ENCODE results near the gene P2RY6.

The P2RY6 gene

DNA sequence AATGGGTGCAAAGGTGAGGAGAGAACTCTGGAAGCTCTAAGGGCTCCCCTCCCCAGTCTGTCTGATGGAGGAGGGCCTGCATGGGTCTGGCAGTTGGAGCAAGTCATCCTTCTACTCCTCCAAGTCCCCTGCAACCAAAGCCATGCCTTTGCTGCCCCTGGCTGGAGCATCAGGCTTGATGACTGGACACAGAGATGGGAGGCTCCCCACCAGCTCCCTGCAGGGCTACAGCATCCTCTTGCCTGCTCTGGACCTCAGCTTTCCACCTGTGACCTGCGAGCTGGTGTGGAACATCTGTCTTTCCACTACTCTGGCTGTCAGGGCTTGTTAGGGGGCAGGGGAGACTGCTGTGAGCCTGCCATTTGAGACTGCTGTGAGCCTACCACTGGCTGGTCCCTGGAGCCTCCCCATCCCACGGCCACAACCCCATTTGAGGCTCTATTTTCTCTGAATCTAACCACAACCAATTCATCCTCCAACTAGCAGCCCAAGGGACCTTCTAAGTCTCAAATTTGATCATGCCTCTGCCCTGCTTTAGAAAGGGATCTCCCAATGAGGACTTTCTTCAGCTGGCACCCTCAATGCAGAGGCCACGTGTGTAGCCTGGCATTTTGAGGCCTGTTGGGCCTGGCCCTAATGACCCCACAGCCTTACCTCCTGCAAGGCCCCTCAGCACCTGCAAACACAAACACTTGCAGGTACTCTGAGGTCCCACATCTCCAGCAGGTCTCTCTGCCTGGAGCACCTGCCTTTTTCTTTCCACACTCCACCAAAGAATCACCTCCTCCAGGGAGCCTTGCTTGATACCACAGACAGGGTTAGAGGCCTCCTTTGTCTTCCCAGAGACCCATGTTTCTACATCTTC, 9.9 kb downstream of the P2RY6 start:
- DNase-seq, result no peak

DNA sequence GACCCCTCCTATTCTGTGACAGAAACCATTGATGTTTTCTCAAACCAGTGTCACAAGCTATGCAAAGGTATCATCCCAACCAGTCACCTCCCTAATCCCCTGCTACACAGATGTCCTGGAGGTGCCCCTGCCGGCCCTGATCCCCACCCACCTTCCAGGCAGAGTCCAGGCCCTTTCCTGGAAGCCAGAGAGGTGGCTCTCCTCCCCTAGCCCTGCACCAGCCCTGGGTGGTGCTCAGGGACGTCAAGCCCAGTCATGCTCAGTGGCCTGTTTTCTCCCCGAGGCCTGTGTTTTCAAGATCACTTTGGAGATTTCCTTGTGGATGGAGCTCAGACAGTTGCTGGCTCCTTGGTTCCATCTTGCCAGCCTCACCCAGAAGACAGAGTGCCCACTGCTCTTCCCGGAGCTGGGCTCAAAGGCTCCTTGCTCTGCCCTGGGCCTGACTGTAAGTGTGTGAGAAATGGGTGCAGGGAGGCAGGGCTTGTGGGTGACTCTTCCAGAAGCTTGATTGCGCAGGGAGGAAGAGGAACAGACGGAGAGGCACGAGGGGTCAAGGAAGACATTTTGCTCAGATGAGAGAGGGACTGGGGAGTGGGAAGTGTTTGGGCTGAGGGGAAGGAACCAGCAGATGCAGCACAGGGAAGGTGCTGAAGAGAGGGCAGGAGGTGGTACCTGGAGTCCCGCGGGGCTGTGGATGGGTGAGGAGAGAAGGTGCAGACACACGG, 11.3 kb downstream of the P2RY6 start:
- no peak for DNase-seq

DNA sequence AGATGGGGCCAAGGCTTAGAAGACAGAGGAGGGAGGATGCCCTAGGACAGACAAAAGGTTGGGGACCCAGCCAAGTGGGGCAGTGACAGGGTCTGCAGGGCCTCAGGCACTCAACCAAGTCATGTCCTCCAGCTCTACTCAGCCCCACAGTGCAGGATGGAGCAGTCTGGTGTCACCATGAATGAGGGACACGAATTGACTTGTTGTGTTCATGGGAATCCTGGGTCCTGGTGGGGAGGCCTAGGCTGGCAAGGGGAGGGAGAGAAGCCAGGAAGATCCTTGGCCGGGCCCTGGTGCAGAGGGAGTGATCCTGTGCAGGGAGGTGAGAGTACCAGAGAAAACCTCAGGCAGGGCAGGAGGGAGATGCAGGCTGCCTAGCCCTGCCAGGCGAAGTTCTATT, 12.0 kb downstream of the P2RY6 start:
- DNase-seq, result no peak

DNA sequence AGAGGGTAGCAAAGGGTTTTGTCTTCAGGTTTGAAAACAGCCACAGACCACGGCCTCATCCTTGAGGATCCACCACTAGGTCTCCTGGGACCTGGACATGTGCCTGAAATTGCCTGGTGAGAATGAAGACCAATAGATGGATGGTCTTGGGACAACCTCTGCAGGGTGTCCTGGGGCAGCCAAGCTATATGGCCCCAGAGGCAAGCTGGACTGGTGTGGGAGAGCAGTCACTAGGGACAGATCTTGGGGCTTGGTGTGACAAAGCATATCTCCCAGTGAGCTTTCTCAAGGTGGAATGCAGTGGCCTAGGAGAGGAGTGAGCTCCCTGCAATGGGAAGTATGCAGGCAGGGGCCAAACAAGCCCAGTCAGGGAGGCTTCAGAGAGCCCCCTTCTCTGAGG, 13.6 kb downstream of the P2RY6 start:
- no peak for DNase-seq

DNA sequence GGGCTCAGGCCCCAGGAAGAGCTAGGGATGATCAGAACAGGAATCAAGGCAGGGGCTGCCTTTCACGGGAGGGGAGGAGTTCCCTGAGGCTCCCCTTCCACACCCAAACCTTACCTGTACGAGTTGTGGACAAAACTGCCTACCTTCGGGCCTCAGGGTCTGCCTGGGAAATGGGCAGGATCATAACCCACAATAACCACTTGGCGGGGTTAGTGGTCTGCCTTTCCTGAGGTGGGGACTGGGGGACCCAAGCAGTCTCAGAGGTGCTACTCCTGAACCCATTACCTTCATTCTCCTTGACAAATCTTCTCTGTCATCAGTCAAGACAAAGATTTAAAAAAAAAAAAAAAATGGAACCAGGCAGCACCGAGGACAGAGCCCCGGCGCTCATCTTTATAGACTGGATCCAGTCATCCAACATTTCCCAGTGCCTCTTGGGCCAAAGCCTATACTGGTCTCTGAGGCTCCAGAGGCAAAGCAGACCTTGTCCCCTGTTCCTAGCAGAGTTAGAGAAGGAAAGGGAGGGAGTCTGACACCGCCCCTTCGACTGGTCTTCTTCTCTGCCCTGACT, 14.2 kb downstream of the P2RY6 start:
- DNase-seq, result no peak

DNA sequence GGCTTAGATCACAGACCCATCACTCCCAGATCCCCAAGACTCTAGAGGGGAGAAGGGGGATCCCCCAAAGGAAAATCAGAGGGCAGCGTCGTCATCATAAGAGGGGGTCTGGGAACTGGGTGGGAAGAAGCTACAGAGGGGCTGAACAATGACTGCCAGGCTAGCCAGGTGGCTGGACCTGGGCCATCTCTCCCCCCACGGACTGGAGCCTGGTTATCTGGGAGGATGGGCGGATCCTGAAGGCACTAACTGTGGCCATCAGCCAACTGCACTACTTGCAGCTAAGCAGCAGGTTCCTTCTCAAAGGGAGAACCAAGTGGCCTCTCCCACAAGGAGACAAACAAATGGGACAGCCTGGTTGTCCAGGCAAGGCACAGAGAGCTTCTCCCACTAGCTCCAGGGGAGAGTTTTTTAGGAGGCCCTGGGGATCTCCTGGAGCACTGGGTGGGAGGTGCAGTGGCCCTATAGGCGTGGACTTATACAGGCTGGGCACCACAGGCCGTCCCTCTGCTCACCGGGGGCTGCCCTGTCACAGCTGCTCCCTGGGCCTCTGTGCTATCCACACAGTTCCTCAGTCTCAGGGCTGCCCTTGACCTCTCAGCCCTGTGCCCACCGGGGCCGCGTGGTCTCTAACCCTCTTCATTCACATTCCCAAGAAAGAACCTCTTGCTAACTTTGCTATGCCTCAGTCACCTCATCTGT, 15.4 kb downstream of the P2RY6 start:
- DNase-seq, result no peak

DNA sequence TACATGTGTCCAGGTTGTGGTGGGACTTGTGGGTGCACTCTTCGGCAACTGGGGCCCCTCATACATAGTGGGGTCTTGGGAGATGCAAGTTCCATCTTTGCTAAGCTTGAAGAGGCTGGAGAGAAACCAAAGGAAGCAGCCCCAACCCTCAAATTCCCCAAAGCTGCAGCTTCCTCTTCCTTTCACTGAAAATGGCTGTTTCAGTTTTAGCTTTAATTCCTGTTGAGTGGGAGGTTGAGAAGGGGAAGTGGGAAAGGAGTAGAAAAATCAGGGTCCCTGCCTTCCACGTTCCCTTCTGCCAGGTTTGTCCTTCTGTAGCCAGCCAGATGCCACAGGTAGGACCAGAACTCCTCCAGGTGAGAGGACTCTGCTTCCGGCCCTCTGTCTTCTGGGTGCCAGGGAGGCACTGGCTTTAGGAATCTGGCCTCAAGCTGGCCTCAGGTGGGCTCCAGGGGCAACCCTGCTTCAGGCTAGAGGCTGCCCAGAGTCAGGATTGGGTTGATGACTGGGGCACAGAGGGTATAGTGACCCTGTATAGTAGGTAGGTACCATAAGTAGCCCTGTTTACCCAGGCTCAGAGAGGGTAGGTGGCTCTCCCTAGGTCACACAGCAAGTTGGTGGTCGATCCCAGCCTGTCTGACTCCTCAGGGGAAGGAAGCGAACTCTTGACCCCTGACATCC, 16.2 kb downstream of the P2RY6 start:
- no peak for DNase-seq

DNA sequence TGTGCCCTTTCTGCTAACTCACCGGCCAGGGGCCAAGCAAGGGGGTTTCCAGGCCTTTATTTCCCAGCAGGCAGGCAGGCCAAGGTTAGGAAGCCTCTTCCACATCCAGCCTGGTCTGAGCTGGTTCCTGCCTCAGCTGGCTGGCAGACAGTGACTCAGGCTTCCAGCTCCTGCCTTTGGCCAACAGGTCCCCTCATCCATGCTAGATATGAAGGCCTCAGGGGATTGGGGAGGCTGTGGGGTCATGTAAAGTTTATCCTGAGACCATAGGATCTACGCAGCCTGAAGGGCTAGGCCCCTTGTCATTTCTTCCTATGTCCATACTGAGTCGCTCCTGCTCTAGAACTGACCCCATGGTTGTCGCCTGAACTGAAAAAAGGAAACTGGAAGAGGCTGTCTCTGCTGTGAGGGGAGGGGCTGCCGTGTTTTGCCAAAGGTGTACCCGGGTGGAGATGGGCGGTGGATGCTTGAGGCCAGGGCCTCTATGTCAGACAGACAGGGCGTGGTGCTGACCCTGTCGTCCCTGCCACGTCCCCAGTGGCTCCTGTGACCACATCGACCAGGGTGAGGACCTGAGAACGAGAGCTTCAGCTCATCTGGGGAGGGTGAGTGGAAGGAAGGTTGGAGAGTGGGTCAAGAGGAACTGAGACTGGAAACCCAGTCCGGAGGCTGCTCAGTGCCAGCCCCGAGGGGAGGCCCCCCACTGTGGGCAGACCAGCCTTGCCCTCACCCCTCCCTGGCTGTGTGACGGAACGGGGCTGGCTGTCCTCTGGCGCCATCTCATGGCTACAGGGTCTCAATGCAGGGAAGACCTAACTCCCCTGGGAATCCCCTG, 17.0 kb downstream of the P2RY6 start:
- DNase-seq, result no peak

DNA sequence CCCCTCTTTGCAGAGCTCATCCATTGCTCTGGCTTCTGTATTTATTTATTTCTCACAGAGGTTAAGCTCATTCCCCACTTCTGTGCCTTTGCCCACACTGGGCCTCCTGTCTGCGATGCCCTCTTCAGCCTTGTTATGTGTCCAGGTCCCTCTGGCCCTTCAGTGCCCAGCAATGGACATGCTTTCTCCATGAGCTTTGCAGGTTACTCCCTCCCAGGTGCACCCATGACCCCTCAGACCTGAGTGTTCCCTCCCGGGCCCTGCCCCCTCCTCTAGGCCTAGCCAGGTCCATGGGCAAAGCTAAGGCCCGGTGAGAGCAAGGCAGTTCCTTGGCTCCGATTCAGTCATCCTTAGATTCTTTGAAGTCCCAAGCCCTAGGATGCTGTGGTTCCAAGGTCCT, 18.4 kb downstream of the P2RY6 start:
- no peak for DNase-seq

DNA sequence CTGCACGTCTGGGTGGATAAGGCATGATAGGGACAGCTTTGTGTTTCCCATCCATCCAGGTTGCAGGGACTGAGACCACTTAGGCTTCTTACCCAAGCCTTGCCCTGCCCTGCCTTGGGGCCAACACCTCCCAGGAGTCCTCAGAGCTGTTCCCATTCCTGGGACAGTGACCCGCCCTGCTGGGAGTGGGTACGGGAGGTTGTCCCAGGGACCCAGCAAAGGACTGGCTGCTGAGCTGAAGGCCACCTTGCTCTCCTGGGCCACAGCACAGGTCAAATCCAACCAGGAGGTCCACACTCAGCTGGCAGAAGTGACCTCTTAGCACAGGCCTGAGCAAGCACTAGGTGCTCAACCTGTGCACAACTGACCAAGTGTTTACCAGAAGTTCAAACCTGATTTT, 19.1 kb downstream of the P2RY6 start:
- no peak for DNase-seq

DNA sequence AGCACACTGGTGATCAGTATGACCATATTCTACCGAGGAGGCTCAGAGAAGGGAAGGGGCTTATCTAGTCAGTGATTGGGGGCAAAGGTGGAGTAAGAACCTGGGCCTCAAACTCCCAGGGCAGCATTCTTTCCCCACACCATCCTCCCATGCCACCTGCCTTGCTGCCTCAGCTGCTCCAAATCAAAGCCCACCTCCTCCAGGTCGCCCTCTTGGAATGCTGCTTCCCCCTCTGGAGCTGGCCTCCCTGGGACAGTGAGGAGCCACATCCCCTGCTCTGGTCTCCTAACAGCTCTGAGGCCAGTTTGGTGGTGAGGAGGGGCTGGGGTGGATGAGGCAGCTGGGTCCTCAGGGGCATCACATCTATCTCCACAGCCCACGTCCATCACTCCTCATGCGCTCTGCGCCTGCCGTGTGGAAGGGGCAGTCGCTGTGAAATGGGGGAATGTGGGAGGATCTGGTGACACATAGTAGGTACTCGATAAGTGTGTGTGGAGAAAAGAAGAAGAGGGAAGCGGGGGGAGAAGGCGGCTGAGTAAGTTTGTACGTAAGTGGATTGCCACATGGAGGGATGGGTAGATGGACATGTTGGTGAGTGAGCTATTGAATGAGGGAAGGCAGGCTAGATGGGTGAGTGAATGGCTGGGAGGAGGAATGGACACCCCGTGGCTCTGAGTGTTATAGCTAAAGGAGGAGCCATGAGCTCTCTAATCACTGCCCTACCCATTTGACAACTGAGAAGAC, 19.8 kb downstream of the P2RY6 start:
- DNase-seq, result no peak

DNA sequence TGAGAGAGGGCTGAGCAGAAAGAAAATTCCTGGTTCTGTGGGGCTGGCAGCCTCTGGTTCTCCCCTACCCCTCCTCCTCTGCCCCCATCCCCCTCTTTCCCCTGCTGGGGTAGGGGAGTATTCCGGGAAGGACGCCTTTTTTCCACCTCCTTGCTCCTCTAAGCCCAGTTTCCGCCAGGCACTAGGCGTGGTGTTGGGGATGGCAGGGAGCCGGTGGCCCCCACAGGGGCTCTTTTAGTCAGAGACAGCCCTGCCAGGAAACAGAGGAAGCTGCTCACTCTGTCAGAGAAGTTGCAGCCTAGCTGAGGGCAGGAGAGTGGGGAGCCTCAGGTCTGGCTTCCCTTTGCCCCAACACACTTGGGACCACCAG, 20.4 kb downstream of the P2RY6 start:
- no peak for DNase-seq

DNA sequence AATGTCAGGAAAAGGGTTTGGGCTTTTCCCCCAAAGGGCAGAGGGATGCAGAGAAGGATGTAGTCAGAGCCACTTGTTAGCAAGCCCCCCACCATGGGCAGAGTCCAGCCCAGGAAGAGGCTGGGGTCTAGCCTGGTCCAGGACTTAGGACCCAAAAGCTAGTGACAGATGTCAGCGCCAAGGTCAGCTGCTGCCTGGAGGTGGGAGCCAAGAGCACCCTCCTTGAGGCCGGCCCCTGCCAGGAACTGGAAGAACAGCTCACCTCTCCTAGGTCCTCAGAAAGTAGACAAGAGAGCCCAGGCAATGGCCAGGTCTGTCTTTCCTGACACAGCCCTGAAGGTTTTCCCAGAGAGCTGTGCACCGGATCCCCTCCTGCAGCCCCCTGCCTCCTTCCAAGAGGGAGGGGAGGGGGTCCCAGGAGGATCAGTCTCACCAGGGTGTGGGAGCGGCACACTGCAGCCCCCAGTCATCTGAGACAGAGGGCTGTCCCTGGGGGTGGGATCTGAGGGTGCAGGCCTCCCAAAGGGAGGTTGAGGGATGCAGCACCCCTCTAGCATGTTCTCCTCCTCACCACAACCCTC, 21.3 kb downstream of the P2RY6 start:
- DNase-seq, result no peak

DNA sequence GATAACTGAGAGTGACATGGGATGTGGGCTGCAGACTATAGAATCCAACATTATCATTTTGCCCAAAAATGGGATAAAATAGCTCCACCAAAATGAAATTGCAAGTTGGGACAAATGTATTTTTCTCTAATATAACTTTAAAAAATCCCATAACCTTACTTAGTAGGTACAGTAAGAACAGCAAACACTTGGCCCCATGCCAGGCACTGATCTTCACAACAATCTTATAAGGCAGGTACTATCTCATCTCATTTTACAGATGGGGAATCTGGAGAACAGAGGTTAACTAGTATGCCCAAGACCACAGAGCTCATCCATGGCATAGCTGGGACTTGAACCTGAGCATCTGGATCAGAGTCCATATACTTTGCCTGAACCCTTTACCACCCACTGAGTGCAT, 22.5 kb downstream of the P2RY6 start:
- DNase-seq, result no peak

DNA sequence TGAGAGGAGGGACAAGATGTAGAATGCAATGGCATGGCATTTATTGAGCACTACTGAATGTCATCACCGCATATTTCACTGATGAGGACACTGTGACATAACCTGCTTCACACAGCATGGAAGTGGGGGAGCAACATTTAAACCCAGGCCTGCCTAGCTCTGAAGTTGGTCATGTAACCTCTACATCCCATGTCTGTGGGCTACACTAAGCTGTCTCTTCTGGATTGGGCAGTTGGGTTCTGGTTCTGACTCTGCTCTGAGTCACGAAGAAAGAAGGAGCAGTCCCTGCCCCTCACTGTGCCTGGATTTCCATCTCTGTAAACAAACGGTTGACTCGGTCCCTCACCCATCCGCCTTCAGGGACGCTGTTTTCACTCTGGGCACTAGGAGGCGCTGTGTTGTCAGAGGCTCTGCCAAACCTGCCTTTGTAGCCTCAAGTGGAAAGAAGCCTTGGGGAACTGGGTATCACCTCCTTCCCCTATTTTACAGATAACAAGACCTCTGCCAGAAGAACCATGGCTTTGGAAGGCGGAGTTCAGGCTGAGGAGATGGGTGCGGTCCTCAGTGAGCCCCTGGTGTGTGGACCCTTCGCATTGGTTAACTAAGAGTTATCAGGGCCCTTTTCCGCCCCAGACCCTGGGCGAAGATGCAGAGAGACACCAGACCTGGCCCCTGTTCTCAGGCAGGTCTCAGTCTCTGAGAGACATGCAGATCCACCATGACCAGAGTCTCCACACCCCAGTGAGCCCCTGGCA, 23.3 kb downstream of the P2RY6 start:
- DNase-seq, result no peak

DNA sequence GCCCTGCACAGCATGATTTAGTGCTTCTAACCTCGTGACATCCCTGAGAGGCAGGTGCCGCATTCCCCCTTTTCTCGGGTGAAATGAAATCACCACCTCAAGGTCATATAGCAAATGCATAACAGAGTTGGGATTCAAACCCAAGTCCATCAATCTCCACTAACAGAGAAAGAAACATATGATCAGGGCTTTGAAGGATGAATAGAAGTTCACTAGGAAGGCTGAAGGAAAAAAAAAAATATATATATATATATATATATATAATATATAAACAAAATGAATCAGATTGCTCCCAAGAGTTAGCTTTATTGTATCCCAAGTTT, 23.8 kb downstream of the P2RY6 start:
- DNase-seq, result no peak

DNA sequence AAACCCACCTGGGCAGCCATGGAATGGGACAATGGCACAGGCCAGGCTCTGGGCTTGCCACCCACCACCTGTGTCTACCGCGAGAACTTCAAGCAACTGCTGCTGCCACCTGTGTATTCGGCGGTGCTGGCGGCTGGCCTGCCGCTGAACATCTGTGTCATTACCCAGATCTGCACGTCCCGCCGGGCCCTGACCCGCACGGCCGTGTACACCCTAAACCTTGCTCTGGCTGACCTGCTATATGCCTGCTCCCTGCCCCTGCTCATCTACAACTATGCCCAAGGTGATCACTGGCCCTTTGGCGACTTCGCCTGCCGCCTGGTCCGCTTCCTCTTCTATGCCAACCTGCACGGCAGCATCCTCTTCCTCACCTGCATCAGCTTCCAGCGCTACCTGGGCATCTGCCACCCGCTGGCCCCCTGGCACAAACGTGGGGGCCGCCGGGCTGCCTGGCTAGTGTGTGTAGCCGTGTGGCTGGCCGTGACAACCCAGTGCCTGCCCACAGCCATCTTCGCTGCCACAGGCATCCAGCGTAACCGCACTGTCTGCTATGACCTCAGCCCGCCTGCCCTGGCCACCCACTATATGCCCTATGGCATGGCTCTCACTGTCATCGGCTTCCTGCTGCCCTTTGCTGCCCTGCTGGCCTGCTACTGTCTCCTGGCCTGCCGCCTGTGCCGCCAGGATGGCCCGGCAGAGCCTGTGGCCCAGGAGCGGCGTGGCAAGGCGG, 24.5 kb downstream of the P2RY6 start:
- DNase-seq, result no peak

DNA sequence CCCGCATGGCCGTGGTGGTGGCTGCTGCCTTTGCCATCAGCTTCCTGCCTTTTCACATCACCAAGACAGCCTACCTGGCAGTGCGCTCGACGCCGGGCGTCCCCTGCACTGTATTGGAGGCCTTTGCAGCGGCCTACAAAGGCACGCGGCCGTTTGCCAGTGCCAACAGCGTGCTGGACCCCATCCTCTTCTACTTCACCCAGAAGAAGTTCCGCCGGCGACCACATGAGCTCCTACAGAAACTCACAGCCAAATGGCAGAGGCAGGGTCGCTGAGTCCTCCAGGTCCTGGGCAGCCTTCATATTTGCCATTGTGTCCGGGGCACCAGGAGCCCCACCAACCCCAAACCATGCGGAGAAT, 25.1 kb downstream of the P2RY6 start:
- no peak for DNase-seq

DNA sequence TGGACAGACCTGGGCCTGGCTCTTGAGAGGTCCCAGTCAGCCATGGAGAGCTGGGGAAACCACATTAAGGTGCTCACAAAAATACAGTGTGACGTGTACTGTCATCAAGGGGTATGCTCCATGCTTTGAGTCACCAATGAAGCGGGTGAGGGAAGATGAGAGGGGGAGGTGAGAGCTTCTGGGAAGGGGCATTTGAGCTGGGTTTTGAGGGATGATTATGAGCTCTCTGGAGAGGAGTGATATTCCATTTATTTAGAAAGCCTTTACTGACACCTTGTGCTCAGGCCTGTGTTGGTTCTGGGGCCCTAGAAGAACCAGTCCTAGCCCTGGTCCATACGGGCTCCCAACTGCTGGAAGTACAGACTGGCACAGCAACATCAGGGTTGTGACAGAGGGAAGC, 25.6 kb downstream of the P2RY6 start:
- no peak for DNase-seq

DNA sequence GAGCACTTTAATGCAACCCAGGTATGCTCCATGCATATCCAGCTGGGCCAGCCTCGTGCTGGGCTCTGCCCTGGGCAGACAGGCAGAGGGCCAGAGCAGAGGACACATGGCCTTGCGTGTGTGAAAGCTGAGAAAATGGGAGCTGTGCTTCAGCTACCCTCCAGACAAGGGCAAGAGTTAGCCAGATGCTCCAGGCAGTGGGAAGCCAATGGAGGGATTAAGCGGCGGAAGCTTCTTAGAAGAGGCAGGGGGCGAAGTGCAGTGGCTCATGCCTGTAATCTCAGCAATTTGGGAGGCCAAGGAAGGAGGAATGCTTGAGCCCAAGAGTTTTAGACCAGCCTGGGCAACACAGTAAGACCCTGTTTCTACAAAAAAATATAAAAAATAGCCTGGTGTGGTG, 26.1 kb downstream of the P2RY6 start:
- DNase-seq, result no peak
